Activated naive CD8-positive, alpha-beta T cell treated with anti-CD3 and anti-CD28 coated beads for 36 hours (primary cell): ENCODE measurements around the gene PRPF8. TPM values are rescaled to one million over a fixed set of nuclear protein-coding genes. Genes with fewer than 3 reads are reported as not detected.

Experiments
- DNase-seq: peaks from one replicate; pipeline ENCODE4 v3.0.0; 2021
- H3K27ac Mint-ChIP-seq: one replicate; pipeline ENCODE4 v1.8.0; 2022; ENCODE audit warnings: mild to moderate bottlenecking, moderate library complexity, mixed read lengths
- H3K27me3 Mint-ChIP-seq: one replicate; pipeline ENCODE4 v1.8.0; 2022; ENCODE audit warnings: mild to moderate bottlenecking, mixed read lengths
- H3K36me3 Mint-ChIP-seq: one replicate; pipeline ENCODE4 v1.8.0; 2021; ENCODE audit warnings: mild to moderate bottlenecking, mixed read lengths
- H3K4me1 Mint-ChIP-seq: one replicate; pipeline ENCODE4 v1.8.0; 2021; ENCODE audit warnings: mixed read lengths
- H3K4me3 Mint-ChIP-seq: one replicate; pipeline ENCODE4 v1.8.0; 2022; ENCODE audit warnings: mild to moderate bottlenecking, moderate library complexity, mixed read lengths
- H3K9me3 Mint-ChIP-seq: one replicate; pipeline ENCODE4 v1.8.0; 2022; ENCODE audit warnings: mixed read lengths
- total RNA-seq, 2 experiments: library from RNA; stranded (reverse); gene quantifications; one replicate each; pipeline ENCODE4 v1.2.3, GENCODE V29; 2021

The PRPF8 gene
- total RNA-seq, 2 experiments from 2014 or later = 418 to 428 TPM

DNA sequence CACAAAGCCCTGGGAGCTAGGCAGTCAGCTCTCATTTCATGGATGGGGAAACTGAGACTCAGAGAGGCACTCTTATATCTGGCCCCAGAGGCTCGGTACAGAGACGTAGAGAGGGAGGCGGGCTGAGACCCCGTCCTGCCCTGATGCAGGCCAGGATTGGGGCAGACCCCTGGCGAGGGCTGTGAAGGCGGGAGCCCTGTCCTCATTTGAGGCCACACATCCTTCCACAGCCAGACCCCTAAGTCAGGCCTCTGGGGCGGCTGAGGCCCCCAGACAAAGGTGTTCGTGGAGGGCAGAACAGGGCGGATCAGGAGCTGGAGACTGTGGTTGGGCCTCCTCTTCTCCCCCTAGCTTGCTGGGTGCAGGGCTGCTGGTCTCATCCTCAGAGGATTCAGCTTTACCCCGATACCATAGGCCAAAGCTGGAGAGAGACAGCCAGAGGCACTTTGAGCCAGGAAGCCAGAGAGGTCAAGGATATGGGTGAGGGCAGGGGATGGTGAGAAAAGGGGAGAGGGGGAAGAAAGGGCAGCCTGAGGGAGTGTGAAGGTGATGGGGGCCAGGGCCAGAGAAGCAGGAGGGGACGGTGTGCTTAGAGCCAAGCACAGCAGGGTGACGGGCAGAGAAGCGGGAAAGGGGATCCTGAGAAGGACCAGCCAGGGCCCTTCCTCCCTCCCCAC lies 38.3 kb downstream of the PRPF8 start:
- H3K27ac Mint-ChIP-seq = no peak overlapping the region
- no peaks in the 10 kb centered on the region for H3K27me3 Mint-ChIP-seq

GRCh38 chr17:1645207-1646171 lies 39.2 kb downstream of the PRPF8 start, which contains the start of gene SCARF1:
SCARF1 (minus strand) TSS chr17:1645732; CDS start chr17:1645697, 35 bp downstream.
- no peaks in the 10 kb centered on the region for H3K27me3 Mint-ChIP-seq
- no peaks in the 10 kb centered on the region for H3K9me3 Mint-ChIP-seq
- H3K4me3 Mint-ChIP-seq = peak within 1 kb of the TSS; percentile 80
- H3K27ac Mint-ChIP-seq = peak within 1 kb of the TSS; percentile 23
- no peak for DNase-seq
- peaks cover 29% of the 10 kb centered on the region for H3K4me1 Mint-ChIP-seq
- no peaks in the 10 kb centered on the region for H3K36me3 Mint-ChIP-seq

More for the DNA sequence above, 38.3 kb downstream of the PRPF8 start:
- H3K4me3 Mint-ChIP-seq = no peak overlapping the region
- H3K4me1 Mint-ChIP-seq = peaks cover 34% of the 10 kb centered on the region
- H3K36me3 Mint-ChIP-seq = no peaks in the 10 kb centered on the region
- H3K9me3 Mint-ChIP-seq = no peaks in the 10 kb centered on the region
- no peak for DNase-seq

DNA sequence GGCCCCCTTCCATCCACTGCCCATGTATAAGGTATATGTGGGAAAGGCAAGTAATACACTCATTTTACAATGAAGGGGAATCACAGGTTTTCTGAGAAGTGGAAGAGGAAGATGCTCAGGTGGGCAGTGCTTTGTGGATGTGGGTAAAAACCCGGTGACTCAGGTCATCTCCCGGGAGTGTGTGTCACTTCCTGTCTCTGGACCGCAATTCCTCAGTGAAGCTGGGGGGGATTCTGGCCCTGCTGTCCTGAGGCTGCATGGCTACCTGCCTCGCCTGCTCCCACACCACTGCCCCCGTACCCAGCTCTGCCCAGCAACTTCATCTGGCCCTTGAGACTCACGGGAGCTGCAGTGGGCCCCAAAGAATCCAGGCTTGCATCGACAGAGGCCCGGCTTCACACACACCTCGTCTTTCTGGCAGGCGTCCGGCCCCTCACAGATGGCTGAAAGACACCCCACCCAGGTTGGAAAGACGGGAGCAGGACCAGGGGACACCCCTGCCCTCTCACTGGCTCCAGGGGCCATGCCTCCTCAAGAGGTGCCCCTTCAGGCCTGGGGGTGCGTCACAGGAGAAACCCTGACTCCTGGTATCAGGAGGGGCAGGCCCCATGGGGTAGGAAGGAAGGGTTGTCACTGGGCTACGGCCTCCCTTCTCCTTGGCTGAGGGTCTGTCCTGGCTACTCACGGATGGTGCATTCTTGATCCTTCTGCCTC lies 40.0 kb downstream of the PRPF8 start:
- peak overlapping the region; percentile 87 for H3K27ac Mint-ChIP-seq
- H3K9me3 Mint-ChIP-seq = no peaks in the 10 kb centered on the region
- H3K27me3 Mint-ChIP-seq = no peaks in the 10 kb centered on the region
- H3K4me1 Mint-ChIP-seq = peaks cover 24% of the 10 kb centered on the region
- peak; percentile 54 for DNase-seq
- no peaks in the 10 kb centered on the region for H3K36me3 Mint-ChIP-seq
- H3K4me3 Mint-ChIP-seq = peak overlapping the region; percentile 80

GRCh38 chr17:1643999-1644492 lies 40.6 kb downstream of the PRPF8 start:
- Mint-ChIP-seq H3K4me3 (peak overlapping the region; percentile 80), H3K27ac (peak overlapping the region; percentile 87), H3K36me3 (no peaks in the 10 kb centered on the region), H3K27me3 (no peaks in the 10 kb centered on the region), H3K4me1 (peaks cover 24% of the 10 kb centered on the region), H3K9me3 (no peaks in the 10 kb centered on the region)
- no peak for DNase-seq

DNA sequence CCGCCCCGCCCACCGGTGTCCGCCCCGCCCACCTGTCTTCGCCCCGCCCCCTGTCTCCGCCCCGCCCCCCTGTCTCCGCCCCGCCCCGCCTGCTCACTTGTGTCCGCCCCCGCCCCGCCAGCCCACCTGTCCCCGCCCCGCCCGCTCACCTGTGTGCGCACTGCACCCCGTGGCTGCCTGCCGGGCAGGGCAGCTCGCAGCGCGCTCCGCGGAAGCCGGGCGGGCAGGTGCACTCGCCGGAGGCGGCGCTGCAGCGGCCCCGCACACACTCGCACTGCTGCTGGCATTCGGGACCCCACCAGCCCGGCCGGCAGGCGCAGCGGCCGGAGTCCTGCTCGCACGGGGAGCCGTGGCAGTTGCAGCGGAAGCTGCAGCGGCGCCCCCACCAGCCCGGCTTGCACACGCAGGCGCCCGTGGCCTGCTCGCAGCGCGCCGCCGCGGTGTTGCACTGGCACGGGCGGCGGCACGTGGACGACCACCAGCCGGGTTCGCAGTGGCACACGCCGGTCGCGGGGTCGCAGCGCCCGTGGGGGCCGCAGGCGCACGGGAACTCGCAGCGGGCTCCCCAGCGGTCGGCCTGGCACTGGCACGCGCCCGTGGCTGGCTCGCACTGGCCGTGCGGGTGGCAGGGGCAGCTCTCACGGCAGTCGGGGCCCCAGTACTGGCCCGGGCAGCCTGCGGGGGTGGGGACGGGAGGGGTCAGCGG lies 41.2 kb downstream of the PRPF8 start:
- Mint-ChIP-seq H3K9me3 (no peaks in the 10 kb centered on the region), H3K4me1 (peaks cover 24% of the 10 kb centered on the region), H3K27me3 (no peaks in the 10 kb centered on the region), H3K27ac (no peak overlapping the region), H3K36me3 (no peaks in the 10 kb centered on the region), H3K4me3 (no peak overlapping the region)
- DNase-seq = peak; percentile 62

DNA sequence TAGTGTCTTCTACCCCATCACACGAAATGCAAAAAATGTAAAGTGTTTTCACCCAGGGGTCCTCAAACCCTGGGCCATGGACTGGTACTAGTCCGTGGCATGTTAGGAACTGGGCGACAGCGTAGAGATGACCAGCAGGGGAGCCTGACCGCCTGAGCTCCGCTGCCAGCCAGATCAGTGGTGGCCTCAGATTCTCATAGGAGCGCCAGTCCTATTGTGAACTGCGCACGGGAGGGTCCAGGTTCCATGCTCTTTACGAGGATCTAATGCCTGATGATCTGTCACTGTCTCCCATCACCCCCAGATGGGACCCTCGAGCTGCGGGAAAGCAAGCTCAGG lies 43.6 kb downstream of the PRPF8 start:
- no peak overlapping the region for H3K4me3 Mint-ChIP-seq
- H3K27ac Mint-ChIP-seq = no peak overlapping the region

DNA sequence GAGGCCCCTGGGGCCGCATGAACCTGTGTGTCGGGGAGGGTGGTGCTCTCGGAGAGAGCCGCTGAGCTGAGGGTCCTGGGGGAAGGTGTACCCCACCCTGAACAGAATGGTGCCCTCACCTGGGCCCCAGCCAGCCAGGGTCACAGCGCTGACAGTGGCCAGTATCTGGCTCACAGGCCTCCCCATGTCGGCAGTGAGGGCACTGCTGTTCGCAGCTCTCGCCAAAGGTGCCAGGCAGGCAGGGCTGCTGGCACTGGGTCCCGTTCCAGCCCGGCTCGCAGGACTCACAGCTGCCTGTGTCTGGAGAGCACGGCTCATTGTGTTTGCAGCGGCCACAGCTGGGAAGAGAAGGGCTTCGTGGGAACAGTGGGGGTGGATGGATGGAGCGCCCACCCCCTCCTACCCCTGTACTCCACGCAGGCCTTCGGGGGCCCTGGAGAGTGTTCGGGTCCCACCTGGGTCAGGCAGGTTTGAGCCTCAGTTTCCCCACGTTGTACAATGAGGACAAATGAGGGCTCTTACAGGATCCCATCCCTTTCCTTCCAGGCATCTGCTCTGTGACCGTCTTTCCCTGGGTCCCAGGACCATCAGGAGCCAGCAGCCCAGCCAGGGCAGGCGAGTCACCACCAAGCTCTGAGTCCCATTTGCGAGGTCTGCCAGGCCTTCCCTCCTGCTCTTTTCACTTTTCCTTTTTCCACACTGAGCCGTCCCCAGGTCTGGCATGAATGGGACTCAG lies 44.2 kb downstream of the PRPF8 start:
- Mint-ChIP-seq H3K27ac (no peak overlapping the region), H3K36me3 (no peaks in the 10 kb centered on the region), H3K4me1 (peaks cover 13% of the 10 kb centered on the region), H3K27me3 (no peaks in the 10 kb centered on the region), H3K9me3 (no peaks in the 10 kb centered on the region), H3K4me3 (no peak overlapping the region)
- DNase-seq = no peak

More for the DNA sequence above, 43.6 kb downstream of the PRPF8 start:
- Mint-ChIP-seq H3K27me3 (no peaks in the 10 kb centered on the region), H3K36me3 (no peaks in the 10 kb centered on the region), H3K4me1 (peaks cover 18% of the 10 kb centered on the region), H3K9me3 (no peaks in the 10 kb centered on the region)
- DNase-seq = no peak

DNA sequence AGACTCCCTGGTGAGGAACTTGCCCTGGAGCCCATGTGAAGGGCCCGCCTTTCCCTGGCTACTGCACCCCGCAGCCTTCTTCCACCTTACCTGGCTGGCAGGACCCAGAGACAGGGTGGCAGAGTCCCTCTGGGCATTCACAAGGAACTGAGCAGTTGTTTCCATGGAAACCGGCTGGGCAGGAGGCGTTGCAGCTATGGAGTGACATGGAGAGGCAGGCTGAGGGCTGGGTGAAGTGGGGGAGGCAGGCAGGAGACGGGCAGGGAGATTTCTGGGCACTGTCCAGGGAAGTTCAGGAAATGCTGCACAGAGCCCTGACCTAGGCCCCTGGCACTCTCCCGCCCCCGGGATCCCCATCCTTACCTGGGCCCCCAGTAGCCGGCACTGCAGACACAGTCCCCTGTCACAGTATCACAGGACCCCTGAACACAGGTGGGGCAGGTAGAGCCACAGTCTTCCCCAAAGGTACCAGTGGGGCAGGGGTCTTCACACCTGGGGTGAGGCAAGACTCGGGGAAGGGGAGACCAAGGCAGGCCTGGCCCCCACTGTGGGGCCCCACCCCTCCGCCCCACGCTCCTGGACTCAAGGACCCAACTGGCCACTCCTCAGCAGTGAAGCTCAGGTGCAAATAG lies 45.0 kb downstream of the PRPF8 start:
- no peak for DNase-seq
- no peak overlapping the region for H3K4me3 Mint-ChIP-seq
- no peaks in the 10 kb centered on the region for H3K9me3 Mint-ChIP-seq
- H3K27ac Mint-ChIP-seq = no peak overlapping the region
- no peaks in the 10 kb centered on the region for H3K27me3 Mint-ChIP-seq
- peaks cover 6% of the 10 kb centered on the region for H3K4me1 Mint-ChIP-seq
- H3K36me3 Mint-ChIP-seq = no peaks in the 10 kb centered on the region

DNA sequence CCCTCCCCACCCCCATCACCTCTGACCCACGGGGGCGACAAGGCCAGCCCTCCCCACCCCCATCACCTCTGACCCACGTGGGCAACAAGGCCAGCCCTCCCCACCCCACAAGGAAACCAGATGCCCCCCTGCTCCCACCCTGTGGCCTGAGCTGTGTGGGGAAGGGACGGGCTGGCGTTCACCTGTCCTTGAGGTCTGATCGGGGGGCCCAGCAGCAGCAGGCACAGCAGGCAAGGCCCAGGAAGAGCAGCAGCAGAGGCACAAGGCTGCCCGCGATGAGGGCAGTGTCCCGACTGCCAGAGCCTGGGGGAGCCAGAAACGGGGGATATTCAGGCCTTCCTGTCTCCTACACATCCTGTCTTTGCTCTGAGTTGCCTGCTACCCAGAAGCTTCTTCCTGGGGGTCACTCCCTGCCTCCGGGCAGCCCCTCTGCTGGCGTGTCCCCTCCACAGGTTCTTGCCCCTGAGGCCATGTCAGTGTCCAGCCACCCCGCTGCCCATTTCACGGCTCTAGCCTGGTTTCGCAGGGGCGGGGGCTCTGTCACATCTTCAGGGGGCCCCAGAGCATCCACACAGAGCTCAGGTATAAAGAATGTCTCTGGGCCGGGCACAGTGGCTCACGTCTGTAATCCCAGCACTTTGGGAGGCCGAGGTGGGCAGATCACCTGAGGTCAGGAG lies 45.9 kb downstream of the PRPF8 start:
- Mint-ChIP-seq H3K27ac (no peak overlapping the region), H3K9me3 (no peaks in the 10 kb centered on the region), H3K27me3 (no peaks in the 10 kb centered on the region), H3K36me3 (no peaks in the 10 kb centered on the region), H3K4me1 (no peaks in the 10 kb centered on the region), H3K4me3 (no peak overlapping the region)
- no peak for DNase-seq

- DNase-seq = no peak
- no peaks in the 10 kb centered on the region for H3K36me3 Mint-ChIP-seq
- H3K4me1 Mint-ChIP-seq = no peaks in the 10 kb centered on the region
- H3K4me3 Mint-ChIP-seq = no peak overlapping the region
- H3K27me3 Mint-ChIP-seq = no peaks in the 10 kb centered on the region
- no peak overlapping the region for H3K27ac Mint-ChIP-seq
- H3K9me3 Mint-ChIP-seq = no peaks in the 10 kb centered on the region
These were observed 46.5 kb downstream of the PRPF8 start for GRCh38 chr17:1638171-1638590.

DNA sequence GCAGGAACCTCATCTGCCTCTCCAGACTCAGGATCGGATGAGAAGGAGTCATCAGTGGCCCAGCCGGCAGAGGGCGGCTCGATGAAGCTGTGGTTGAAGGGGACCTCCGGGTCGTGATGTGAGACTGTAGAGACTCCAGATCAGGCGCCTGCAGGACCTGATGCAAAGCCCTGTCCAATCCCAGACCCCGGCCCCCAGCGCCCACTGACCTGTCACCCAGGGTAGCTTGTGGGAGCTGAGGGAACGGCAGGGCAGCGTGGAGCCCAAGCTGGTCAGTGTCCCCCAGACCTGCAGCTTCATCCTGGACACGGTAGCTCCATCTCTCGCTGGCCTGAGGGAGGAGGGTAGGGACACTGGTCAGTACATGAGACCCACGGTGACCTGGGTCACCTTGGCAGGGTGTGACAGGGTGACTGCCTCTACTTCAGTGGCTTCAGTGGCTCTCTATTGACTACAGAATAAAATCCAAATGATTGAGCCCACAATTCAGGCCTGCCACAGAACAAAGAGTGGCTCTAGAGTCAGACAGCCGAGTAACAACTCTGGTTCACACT lies 47.9 kb downstream of the PRPF8 start:
- no peaks in the 10 kb centered on the region for H3K9me3 Mint-ChIP-seq
- H3K27me3 Mint-ChIP-seq = no peaks in the 10 kb centered on the region
- no peaks in the 10 kb centered on the region for H3K4me1 Mint-ChIP-seq
- no peak overlapping the region for H3K4me3 Mint-ChIP-seq
- H3K36me3 Mint-ChIP-seq = no peaks in the 10 kb centered on the region
- DNase-seq = no peak
- no peak overlapping the region for H3K27ac Mint-ChIP-seq

GRCh38 chr17:1635675-1636465 lies 48.8 kb downstream of the PRPF8 start:
- Mint-ChIP-seq H3K27ac (no peak overlapping the region), H3K9me3 (no peaks in the 10 kb centered on the region), H3K4me3 (no peak overlapping the region), H3K4me1 (no peaks in the 10 kb centered on the region), H3K27me3 (no peaks in the 10 kb centered on the region), H3K36me3 (no peaks in the 10 kb centered on the region)
- no peak for DNase-seq
